Measurements from ENCODE around the gene ERN1. TPM values are rescaled to one million over a fixed set of nuclear protein-coding genes. Genes with fewer than 3 reads are reported as not detected.

ERN1 gene
- total and polyA plus RNA-seq, 2 of the 13 experiments (the other 11 are each of a cell fraction or from before 2014, with no cell fraction given) = 6.0 to 12.7 TPM

GRCh38 chr17:64113006-64113405, 16.9 kb downstream of the ERN1 start (continued):
- TF ChIP-seq, protein P1, sequence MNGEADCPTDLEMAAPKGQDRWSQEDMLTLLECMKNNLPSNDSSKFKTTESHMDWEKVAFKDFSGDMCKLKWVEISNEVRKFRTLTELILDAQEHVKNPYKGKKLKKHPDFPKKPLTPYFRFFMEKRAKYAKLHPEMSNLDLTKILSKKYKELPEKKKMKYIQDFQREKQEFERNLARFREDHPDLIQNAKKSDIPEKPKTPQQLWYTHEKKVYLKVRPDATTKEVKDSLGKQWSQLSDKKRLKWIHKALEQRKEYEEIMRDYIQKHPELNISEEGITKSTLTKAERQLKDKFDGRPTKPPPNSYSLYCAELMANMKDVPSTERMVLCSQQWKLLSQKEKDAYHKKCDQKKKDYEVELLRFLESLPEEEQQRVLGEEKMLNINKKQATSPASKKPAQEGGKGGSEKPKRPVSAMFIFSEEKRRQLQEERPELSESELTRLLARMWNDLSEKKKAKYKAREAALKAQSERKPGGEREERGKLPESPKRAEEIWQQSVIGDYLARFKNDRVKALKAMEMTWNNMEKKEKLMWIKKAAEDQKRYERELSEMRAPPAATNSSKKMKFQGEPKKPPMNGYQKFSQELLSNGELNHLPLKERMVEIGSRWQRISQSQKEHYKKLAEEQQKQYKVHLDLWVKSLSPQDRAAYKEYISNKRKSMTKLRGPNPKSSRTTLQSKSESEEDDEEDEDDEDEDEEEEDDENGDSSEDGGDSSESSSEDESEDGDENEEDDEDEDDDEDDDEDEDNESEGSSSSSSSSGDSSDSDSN (CRISPR knock-in tag; IDR thresholded peaks at IDR 0.05) = no peak
- TF ChIP-seq MZF1 (CRISPR knock-in tag; IDR thresholded peaks at IDR 0.05; ENCODE audit: borderline replicate concordance) (no peak), CC2D1A (CRISPR knock-in tag; IDR thresholded peaks at IDR 0.05) (no peak), FOXP4 (CRISPR knock-in tag; IDR thresholded peaks at IDR 0.05) (no peak)

- in situ Hi-C loops (cut with HindIII; ENCODE audit: extremely low pct_ligation_motif_present, low pct_unique_long_range_greater_than_20kb) (no loop called here), intact Hi-C loops (cut with micrococcal nuclease; ENCODE audit: unreplicated experiment) (no loop called here)
- DNase-seq (ENCODE audit: low spot score) (no peak), ATAC-seq (no peak), FAIRE-seq (no peak)
- Histone ChIP-seq H3K4me3 (replicated peaks in 1 of 3; ENCODE audit: insufficient read depth in 1 of 3, low read depth in 2 of 3, low read length in 3 of 3) (no peak overlapping the region), H3K79me2 (ENCODE audit: insufficient read depth, low read length) (peaks cover 25% of the 10 kb centered on the region), H2AFZ (ENCODE audit: low read length) (no peak overlapping the region), H3K27ac (ENCODE audit: extremely low read length, insufficient read depth, low read length) (no peak overlapping the region), H3K9ac (ENCODE audit: insufficient read depth, low read depth, low read length) (no peak overlapping the region), H3K36me3 (replicated peaks in 1 of 2; ENCODE audit: control insufficient read depth in 1 of 2, insufficient read depth in 2 of 2, low read length in 2 of 2) (peaks cover 0 to 3% of the 10 kb centered on the region in 2 experiments; a peak in 1 of 5 replicates), H4K20me1 (ENCODE audit: insufficient read depth, low read length) (no peaks in the 10 kb centered on the region), H3K27me3 (ENCODE audit: control insufficient read depth in 1 of 2, insufficient read depth in 2 of 2, low read length in 2 of 2) (no peaks in the 10 kb centered on the region), H3K4me2 (ENCODE audit: low read depth, low read length) (no peak overlapping the region), H3K9me3 (ENCODE audit: low read length) (no peaks in the 10 kb centered on the region), H3K4me1 (ENCODE audit: insufficient read depth, low read length) (peaks cover 20% of the 10 kb centered on the region)
- ChIA-PET POLR2A (no interaction called here), CTCF (ENCODE audit: low intra/inter-chr PET ratio, low total read pairs) (no interaction called here)
- 98% methylated on average over 4 of the region's 4 CpGs for WGBS (ENCODE audit: low lambda C conversion rate)
- TF ChIP-seq CHD2 (IDR thresholded peaks at IDR 0.05; ENCODE audit: low read depth, low read length) (no peak), ZNF614 (CRISPR knock-in tag; IDR thresholded peaks at IDR 0.05; ENCODE audit: borderline replicate concordance) (no peak), ZSCAN30 (CRISPR knock-in tag; IDR thresholded peaks at IDR 0.05) (no peak), EEA1 (CRISPR knock-in tag; IDR thresholded peaks at IDR 0.05; ENCODE audit: borderline replicate concordance) (no peak), KDM5B (CRISPR knock-in tag; IDR thresholded peaks at IDR 0.05; ENCODE audit: borderline replicate concordance) (no peak), ZNF44 (CRISPR knock-in tag; IDR thresholded peaks at IDR 0.05) (no peak), TARDBP (CRISPR knock-in tag; IDR thresholded peaks at IDR 0.05) (no peak), ZFAT (CRISPR knock-in tag; conservative IDR thresholded peaks at IDR 0.05) (no peak), ZNF574 (CRISPR knock-in tag; IDR thresholded peaks at IDR 0.05) (no peak), ZFP90 (CRISPR knock-in tag; IDR thresholded peaks at IDR 0.05; ENCODE audit: borderline replicate concordance) (no peak)
- no TSS peak for BruUV-seq (replicated peaks)
These were observed 18.1 kb downstream of the ERN1 start for GRCh38 chr17:64111831-64112230.

Measured in HepG2 (cell line).